Endometrium (tissue), 2 donors: ENCODE measurements around the gene SSU72.
"Not testable (repeated sequence)": the region's sequence is repeated elsewhere in the genome, so short reads cannot be mapped to it uniquely, and the experiment has no call there.

Experiments
- FAIRE-seq: peaks from 2 replicates; lab custom pipeline; 2012; peaks lifted over from hg19 to GRCh38; lab: Jason Lieb, UNC
- donor health status: control.
- donor health status: control.

The SSU72 gene

DNA sequence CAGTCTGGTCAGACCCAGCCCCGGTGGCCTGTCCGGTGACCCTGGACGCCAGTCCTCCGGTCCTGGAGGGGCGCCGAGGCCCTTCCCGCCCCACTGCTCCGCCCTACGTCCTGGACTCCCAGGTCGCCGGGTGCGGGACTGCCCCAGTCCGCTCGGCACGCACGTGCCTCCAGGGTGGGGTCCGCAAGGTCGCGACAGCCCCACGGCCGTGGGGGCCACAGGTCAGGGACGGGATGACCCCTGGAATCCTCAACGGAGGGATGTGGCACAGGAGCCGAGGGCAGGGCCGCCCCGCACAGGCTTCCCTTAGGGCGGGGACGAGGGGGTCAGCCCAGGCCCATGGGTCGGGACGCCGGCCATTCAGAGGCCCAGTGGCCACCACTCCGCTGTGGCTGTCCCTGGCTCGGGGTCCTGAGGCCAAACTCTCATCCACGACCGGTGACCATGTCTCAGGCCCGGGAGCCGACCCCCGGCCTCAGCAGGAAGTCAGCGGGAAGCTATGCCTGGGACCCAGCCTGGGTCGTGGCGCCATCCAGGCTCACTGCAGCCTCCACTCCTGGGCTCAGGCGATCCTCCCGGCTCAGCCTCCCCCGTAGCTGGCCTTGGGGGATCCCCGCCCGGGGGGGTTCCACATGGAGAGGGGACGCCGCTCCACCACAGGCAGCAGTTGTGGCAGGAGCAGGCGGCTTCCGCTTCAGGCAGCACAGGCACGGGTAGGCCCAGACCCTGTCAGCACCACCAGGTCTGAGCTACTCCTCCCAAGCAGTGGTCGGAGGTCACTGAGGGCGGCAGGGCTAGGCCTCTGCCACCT, 33.6 kb downstream of the SSU72 start:
- no peak for FAIRE-seq

DNA sequence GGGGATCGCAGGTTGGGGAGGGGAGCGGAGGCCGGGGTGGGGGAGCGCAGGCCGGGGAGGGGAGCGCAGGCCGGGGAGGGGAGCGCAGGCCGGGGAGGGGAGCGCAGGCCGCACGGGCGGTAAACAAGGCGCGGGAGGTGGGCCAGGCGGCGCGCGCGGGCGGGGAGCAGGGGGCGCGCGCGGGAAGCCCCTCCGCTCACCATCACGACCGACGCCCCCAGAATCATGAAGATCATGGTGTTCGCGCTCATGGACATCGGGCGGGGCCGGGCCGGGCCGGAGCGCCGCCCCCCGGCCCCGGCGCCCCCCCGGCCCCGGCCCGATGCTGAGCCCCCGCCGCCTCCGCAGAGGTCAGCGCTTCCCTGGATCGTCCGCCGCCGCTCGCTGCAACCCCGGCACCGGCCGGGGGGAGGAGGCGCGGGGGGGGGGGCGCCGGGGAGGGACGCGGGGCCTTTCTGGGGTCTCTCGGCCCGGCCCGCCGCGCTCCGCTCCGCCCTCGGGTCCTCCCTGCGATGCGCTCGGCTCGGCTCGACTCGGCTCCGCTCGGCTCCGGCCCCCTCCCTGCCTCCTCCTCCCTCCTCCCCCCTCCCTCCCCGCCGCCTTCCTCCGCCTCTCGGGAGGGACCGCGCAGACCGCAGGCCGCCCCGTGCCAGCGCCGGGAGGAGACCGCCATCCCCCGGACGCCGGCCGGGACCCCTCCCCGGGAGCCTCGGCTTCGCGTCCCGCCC, 34.4 kb downstream of the SSU72 start, which contains the start of gene TMEM240:
TSS of gene TMEM240 (minus strand) at position 535 of the 728 bp plus-strand sequence. CDS start at position 257, 278 bp downstream.
- no peak for FAIRE-seq

DNA sequence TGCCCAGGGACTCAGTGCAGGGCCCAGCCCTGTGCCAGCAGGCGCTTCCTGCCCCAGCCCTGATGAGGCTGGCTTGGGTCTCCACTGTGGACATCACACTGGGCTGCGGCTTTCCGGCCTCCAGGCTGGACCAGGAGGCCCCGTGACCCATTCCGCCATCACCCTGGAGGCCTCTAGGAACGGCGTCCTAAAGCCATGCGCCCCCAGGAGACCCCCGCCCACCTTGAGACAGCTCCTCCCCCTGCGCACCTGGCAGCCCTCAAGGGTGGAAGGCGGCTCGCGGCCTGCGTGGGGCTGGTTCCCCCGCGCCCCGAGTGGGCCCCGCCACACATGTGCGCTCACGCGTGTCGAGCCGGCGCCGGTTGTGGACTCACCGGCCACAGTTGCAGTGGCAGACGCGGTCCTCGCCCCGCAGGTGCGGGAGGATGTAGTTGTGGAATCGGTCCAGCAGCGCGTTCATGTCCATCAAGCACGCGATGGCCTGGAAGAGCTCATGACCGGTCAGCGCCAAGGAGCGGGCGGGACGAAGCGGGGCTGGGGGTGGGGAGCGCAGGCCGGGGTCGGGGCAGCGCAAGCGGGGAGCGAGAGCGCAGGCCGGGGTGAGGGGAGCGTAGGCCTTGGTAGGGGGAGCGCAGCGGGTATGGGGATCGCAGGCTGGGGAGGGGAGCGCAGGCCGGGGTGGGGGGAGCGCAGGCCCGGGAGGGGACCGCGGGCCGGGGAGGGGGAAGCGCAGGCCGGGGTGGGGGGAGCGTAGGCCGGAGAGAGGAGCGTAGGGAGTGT, 35.2 kb downstream of the SSU72 start:
- FAIRE-seq = no peak

DNA sequence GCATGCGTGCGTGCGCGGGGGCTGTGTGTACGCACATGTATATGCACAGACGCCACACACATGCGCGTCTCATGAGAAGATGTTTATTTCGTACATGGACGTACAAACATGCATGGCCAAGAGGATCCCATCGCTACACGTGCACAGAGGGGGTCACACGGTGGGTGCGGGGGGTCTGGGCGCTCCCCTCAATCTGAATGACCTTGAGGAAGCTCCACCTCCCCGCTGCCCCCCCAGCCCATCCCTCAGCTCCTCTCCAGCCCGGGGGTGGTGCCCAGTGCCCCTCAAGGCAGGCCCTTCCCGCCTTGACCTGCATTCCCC, 35.7 kb downstream of the SSU72 start:
- FAIRE-seq = no peak

DNA sequence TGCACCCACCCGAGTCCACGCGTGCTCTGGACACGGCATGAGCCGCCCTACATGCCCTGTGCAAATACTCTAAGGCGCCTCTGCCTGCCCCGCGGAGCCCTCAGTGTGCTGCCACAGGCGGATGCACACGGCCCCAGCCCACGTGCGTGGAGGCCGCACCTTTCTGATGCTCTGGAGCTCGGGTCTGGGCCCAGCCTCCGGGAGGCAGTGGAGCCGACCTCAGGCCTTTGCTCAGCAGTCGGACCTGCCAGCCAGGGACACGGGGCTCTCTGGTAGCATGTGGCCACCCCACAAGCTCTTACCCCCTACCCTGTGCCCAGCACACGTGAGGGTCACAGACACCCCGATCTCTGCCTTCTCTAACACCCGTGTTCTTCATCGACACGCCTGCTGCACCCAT, 36.3 kb downstream of the SSU72 start:
- FAIRE-seq = no peak

DNA sequence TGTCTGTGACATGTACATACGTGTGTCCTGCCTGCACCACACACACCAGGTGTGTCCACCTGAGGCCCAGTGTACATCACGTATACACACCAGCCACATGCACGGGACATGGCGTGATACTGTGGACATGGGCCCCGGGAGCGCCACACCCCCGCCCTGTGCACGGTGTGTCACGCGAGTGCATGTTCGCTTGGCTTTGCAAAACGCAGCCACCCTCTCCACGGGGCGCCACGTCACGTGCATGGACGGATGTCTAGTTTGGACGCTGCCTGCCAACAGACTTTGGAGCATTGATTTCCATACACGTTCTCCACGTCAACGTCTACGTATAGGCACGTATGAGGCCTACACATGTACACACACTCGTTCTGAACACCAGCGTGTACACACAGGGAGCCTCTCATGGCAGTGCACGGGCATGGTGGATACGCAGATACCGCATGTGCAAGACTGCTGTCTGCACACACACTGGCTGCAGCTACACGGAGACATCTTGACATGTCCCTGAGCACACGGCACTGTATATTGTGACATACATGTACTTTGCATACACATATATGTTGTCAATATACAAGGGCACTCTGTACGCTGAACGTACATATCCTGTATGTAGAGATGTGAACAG, 36.9 kb downstream of the SSU72 start:
- FAIRE-seq = no peak

GRCh38 chr1:1536938-1537546, 37.6 kb downstream of the SSU72 start:
- FAIRE-seq = no peak

DNA sequence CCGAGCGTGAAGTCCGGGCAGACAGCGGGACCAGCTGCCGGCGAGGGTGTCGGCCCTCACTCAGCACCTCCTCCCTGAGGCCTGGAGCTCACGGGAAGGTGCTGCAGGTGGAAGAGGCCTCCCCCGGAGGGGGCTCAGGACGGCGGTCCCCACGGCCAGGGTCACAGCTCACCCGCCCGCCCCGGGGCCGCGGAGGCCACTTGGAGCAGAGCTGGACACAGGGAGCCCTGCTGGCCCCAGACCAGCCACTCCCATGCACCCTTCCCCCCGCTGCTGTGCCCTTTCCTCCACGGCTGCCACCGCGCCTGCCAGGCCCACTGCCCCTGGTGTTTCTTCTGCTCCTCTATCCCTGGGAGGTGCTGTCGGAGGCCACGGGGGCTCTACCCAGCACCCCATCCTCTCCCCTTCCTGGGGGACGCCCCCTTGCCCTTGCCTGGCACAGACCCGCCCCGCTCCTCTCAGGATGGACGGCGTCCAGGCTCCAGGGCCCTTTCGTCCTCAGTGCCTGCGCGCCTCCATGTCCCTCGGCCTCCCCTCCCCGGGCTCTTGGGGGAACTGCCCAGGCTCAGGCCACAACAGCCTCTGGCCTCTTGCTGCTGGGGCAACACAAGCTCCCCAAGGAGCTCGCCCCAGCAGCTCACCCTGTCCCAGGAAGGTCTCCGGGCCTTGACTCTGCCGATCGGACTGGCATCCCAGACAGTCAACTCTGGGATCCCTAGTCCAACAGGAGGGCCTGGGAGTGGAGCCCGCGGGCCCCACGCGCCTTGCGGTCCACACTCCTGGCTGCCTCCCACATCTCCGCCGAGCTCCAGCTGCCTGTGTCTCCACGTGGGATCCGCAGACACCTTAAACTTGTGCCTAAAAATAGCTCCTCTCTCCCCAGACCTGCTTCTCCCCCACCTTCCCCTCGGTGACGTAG, 38.4 kb downstream of the SSU72 start:
- FAIRE-seq = no peak

DNA sequence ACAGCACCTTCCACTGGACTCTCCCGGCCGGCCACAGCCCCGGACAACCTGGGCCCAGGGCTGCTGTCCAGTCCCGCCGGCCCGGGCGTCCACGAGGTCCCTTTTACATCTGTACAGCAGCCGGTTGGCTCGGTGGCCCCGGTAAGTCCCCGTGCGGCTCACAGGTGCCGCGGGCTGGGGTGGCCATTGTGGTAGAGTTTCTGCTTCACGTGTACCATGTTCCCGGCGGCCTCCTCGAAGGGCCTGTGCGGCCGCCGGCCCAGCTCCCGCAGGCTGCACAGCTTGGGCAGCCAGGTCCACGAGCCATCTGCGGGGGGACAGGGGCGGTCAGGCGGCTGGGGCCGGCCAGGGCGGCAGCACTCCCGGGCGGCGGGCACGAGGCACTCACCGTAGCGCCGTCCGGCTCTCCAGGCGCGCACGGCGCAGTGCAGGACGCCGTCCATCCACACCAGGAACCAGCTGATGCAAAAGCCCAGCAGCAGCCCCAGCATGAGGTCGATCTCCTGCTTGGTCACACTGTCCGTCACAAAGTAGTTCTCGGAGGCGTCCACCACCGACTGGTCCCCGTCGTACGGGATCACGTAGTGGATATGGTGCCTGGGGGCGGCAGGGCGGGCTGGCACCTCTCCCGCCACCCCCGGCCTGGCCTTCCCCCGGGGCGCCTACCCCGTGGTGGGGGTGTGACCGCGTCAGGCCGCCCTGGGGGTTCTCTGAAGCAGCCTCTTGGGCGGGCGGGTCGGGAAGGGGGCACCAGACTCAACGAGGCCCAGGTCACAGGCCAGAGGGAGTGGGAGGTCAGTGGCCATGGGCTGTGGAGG, 39.3 kb downstream of the SSU72 start:
- FAIRE-seq = no peak

- no peak for FAIRE-seq
Observed at GRCh38 chr1:1534401-1535154, 40.1 kb downstream of the SSU72 start.

DNA sequence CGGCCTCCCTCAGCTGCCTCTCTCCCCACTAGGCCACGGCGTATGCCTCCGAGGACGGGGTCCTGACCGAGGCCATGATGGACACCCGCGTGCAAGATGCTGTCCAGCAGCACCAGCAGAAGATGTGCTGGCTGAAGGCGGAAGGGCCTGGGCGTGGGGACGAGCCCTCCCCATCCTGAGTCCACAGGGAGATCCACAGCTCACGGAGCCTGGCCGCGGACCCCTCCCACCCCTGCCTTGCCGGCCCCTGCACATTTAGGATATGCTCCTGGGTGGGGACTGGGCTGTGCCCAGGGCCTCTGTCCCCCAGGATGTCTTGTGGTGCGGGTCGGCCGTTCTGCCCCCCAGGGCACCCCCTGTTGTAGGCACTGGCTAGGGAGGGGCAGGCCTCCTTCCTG, 40.8 kb downstream of the SSU72 start:
- not testable (repeated sequence) for FAIRE-seq

- FAIRE-seq = not testable (repeated sequence)
Observed at GRCh38 chr1:1533176-1533893, 41.3 kb downstream of the SSU72 start.

GRCh38 chr1:1531947-1532346, 42.7 kb downstream of the SSU72 start:
- FAIRE-seq = no peak

GRCh38 chr1:1529936-1530335, 44.7 kb downstream of the SSU72 start:
- no peak for FAIRE-seq

DNA sequence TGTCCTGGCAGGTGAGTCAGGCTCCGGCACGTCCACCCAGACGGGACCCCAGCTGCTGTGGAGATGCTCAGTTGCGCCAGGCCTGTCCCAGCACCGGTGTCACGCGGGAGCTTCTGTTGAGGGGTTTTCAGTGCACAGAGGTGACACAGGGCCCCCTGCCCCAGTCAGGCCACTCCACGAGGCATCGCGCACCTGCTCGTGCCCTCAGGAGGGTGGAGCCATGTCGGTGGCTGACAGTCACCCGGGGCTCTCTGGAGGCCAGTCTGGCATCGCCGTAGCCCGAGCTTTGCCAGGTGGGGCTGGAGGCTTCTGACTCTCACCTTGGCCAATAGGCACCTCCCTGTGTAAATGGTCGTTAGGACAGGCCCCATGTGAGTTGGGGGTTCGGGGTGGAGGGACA, 45.3 kb downstream of the SSU72 start:
- FAIRE-seq = no peak

DNA sequence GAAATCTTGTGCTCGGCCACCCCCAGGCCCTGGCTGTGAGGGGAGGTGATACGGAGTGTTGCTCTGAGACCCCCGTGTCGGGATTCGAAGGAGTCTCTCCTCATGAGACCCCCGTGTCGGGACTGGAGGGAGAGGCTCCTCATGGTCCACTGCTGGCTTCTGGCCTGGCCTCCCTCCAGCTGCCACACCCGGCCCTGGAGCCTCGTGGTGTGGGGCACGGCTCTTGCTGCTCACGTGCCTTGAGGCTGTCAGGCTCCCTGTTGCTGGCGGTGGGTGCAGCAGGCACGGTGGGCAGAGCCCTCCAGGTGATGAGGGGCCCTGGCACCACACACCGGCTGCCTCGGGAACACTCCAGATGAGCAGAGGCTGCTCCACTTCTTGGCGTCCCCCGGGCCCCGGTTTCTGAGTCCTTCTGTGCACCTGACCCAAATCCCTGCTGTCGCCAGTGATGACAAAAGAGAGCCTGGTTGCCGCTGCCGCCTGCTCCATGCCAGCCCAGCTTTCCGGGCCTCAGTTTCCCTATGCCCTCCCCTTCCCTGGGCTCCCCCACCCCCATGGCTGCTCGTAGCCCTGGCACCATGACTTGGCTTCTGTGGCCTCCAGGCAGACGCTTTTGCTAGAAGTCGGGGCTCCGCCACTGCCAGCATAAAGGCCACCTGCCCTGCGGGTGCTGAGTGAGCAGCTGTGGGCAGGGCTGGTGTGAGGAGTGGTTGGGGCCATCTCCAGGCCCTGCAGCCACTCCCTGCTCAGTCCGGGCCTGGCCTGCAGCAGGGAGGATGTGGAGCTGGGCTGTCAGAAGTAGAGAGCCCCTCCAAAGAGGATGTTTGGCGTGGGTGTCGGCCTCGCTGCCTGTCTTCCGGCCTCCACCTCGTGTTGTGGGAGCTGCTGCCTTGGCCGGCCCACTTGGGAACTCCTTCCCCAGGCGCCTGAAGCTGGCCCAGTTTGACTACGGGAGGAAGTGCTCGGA, 46.1 kb downstream of the SSU72 start:
- no peak for FAIRE-seq

DNA sequence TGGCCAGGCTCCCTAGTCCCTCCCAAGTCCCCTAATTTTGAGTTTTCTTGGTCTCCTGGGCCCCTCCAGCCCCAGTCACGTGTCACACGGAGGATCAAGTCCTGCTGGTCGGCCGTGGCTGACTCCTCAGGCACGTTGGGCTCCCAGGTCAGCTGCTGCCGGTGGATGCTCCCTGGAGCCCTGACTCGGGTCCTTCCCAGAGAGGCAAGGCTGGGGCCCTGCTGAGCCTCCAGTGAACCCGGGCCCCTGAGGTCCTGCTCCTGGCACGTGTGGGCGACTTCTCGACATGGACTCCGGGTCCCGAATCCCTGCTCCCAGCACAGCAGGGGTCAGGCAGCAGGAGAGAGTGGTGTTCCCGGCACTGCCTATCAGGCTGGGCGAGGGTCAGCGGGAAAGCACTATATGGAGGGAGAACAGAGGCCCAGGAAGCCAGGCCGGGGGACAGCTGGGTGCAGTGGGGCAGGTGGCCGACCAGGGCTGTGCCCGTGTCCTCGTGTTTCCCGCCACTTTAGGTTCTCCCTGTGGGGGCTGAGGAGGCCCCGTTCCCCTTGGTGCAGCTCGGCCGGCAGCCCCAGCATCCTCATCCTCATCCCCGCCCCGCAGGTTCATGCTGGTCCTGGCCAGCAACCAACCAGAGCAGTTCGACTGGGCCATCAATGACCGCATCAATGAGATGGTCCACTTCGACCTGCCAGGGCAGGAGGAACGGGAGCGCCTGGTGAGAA, 47.4 kb downstream of the SSU72 start:
- FAIRE-seq = no peak
